GM06990 (cell line): ENCODE results near the gene TMEM14A.
A peak's percentile ranks its signal among the peaks of the same experiment; 100 is the strongest.
"Not testable (repeated sequence)": the region's sequence is repeated elsewhere in the genome, so short reads cannot be mapped to it uniquely, and the experiment has no call there.

Source experiments
- DNase-seq: peaks from one replicate; pipeline ENCODE4 v3.0.0-alpha.2; 2011; ENCODE audit not compliant: insufficient read length; ENCODE audit errors: extremely low read depth
- H3K27me3 ChIP-seq: replicated peaks from 2 replicates; pipeline ENCODE4 v1.6.0; 2011; ENCODE audit warnings: low read length; ENCODE audit not compliant: control insufficient read depth, insufficient read depth
- H3K36me3 ChIP-seq: 2 replicates; pipeline ENCODE4 v1.5.1; 2011; ENCODE audit warnings: low read length; ENCODE audit not compliant: control insufficient read depth, insufficient read depth
- H3K4me3 ChIP-seq: replicated peaks from 2 replicates; pipeline ENCODE4 v1.5.1; 2011; ENCODE audit warnings: low read depth, mild to moderate bottlenecking, control low read depth, low read length
- TF ChIP-seq, protein P1 (sequence below): IDR thresholded peaks from 2 replicates; pipeline ENCODE4 v1.5.1; 2011; ENCODE audit warnings: low read length, control low read depth, mild to moderate bottlenecking, inconsistent platforms; ENCODE audit not compliant: insufficient read depth, poor library complexity, severe bottlenecking

Gene TMEM14A

DNA sequence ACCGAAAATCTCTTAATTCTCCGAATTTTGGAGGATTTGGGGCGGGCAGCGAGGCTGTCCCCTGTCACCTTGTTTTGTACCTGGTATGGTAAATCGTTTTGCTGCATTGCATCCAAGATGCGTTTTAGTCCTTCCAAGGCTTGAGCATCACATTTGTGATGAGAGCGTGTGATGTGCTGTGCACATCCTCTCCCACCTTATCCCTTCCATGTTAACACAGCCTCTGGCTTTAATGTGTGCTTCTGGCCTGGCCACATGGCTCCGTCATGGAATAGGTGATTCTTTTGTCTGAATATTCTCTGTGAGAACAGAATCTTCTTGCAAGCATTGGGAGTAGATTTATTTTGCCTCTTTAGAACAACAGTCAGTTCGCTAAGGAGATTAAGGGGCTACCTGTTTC is 763 bp downstream of the TMEM14A start:
- H3K4me3 ChIP-seq = peak overlapping the region; percentile 79
- H3K27me3 ChIP-seq = no peaks in the 10 kb centered on the region
- TF ChIP-seq, protein P1, sequence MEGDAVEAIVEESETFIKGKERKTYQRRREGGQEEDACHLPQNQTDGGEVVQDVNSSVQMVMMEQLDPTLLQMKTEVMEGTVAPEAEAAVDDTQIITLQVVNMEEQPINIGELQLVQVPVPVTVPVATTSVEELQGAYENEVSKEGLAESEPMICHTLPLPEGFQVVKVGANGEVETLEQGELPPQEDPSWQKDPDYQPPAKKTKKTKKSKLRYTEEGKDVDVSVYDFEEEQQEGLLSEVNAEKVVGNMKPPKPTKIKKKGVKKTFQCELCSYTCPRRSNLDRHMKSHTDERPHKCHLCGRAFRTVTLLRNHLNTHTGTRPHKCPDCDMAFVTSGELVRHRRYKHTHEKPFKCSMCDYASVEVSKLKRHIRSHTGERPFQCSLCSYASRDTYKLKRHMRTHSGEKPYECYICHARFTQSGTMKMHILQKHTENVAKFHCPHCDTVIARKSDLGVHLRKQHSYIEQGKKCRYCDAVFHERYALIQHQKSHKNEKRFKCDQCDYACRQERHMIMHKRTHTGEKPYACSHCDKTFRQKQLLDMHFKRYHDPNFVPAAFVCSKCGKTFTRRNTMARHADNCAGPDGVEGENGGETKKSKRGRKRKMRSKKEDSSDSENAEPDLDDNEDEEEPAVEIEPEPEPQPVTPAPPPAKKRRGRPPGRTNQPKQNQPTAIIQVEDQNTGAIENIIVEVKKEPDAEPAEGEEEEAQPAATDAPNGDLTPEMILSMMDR = no peak
- H3K36me3 ChIP-seq = no peaks in the 10 kb centered on the region
- no peak for DNase-seq

DNA sequence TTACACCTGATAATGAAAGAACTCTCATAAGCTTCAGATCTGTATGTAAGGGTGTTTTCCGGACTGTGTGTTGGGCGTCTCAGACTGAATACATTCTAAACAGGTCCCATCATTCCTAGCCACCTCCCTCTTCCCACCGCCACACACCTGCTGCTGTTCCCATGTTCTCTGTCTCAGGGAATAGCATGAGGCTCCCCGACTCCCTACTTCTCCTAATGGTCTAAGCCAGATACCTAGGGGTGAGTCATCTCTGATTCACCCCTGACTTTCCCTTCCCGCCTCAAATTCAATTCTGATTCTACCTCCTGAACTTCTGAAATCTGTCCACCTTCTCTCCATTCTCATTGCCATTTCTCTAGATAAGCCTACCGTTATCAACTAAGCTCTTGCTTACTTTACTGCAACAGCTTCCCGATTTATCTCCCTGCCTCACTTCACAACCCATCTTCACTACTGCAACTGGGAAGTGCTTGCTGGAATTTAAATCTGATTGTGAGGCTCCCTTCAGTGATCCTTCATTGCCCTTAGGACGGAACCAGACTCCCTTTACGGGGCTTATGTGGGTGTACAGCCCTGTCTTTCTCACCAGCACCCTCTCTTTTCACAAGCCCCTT is 1.6 kb downstream of the TMEM14A start:
- no peak for DNase-seq
- TF ChIP-seq, protein P1 = no peak
- H3K4me3 ChIP-seq = no peak overlapping the region
- no peaks in the 10 kb centered on the region for H3K27me3 ChIP-seq
- H3K36me3 ChIP-seq = peaks cover 2% of the 10 kb centered on the region

DNA sequence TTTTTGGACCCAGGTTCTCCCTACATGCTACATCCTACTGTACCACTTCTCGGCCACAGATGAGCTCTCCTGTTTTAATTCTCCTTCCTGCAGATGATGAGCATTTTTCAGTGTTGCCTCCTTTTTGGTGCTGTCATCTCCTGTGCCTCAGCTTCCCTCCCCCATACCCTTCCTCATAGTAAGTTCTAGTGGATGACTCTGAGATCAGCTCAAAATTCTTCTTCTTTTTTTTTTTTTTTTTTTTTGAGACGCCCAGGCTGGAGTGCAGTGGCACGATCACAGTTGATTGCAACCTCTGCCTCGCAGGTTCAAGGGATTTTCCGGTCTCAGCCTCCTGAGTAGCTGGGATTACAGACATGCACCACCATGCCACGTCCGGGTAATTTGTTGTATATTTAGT is 3.8 kb downstream of the TMEM14A start:
- peaks cover 2% of the 10 kb centered on the region for H3K36me3 ChIP-seq
- TF ChIP-seq, protein P1 = no peak
- no peaks in the 10 kb centered on the region for H3K27me3 ChIP-seq
- no peak overlapping the region for H3K4me3 ChIP-seq
- DNase-seq = no peak

DNA sequence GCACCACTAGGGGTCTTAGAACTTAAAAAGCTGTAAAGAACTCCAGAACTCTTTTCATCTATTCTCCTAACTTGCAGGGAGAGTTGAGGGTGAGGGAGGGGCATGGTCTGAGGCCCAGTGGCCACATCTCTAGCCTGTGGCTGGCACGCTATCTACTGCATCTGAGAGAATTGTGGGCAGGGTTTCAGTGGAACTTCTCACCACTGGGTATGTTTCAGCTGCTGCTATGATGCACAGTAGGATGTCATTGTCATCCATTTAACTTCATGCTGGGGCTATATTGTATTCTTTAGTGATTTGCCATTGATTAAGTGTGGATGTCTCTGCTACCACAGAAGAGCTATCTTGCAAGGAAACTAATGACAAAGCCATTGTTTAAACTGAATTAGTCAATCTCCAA is 4.5 kb downstream of the TMEM14A start:
- no peak for DNase-seq
- TF ChIP-seq, protein P1 = no peak
- Histone ChIP-seq H3K27me3 (no peaks in the 10 kb centered on the region), H3K4me3 (no peak overlapping the region), H3K36me3 (peaks cover 2% of the 10 kb centered on the region)

DNA sequence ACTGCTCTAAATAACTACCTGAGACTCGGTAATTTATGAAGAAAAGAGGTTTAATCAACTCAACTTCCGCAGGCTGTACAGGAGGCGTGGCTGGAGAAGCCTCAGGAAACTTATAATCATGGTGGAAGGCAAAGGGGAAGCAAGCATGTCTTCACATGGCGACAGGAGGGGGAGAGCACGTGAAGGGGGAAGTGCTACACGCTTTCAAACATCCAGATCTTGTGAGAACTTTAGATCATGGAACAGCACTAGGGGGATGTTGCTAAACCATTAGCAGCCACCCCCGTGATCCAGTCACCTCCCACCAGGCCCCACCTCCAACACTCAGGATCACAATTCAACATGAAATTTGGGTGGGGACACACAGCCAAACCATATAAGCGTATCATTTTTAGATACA is 5.7 kb downstream of the TMEM14A start:
- not testable (repeated sequence) for H3K4me3 ChIP-seq, DNase-seq, H3K27me3 ChIP-seq, H3K36me3 ChIP-seq

DNA sequence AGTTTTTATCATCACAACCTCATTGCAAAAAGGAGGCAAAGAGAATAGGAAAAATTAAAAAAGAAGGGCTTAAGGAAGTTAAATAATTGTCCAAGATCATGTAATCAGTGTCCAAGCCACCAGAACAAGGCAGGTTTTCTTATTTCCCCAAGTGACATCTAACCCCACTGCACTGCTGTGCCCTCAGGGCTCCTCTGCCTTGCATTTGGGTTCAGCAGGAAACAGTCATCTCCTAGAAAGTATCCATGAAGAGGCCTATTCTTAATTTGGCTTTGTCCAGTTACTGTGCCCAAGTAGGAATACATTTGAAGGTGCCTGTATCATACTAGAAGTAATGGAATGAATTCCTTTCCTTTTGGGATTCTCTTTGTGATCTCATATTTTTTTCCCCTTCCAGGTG is 10.5 kb downstream of the TMEM14A start:
- no peak for DNase-seq
- H3K27me3 ChIP-seq = no peaks in the 10 kb centered on the region
- TF ChIP-seq, protein P1 = no peak
- peaks cover 2% of the 10 kb centered on the region for H3K36me3 ChIP-seq
- no peak overlapping the region for H3K4me3 ChIP-seq
